HG03575 (cell line): ENCODE measurements around the gene UBE2D2.
"Not testable (repeated sequence)": the region's sequence is repeated elsewhere in the genome, so short reads cannot be mapped to it uniquely, and the experiment has no call there.

ENCODE experiments used
- ATAC-seq: cut with Tn5 transposase; IDR thresholded peaks from one replicate; pipeline ENCODE4 v1.9.1; 2021; ENCODE audit not compliant: unreplicated experiment, insufficient number of reproducible peaks, low FRiP score; ENCODE audit errors: extremely low read depth

UBE2D2 gene

GRCh38 chr5:139575313-139575646 is 14.1 kb downstream of the UBE2D2 start:
- ATAC-seq: no peak

GRCh38 chr5:139575751-139576150 is 14.6 kb downstream of the UBE2D2 start:
- ATAC-seq: no peak

- ATAC-seq: no peak
Measured at GRCh38 chr5:139577689-139578290, 16.7 kb downstream of the UBE2D2 start.

DNA sequence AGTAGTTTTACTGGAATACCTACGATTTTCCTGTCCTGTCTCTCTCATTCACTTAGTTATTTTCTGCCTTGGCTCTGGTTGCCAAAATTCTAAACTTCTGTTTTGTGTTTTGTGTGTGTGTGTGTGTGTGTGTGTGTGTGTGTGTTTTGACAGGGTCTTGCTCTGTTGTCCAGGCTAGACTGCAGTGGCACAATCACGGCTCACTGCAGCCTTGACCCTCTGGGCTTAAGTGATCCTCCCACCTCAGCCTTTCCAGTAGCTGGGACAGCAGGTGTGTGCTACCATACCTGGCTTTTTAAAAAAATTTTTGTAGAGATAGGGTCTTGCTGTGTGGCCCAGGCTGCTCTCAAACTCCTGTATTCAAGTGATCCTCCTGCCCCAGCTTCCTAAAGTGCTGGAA is 17.2 kb downstream of the UBE2D2 start:
- ATAC-seq: no peak

DNA sequence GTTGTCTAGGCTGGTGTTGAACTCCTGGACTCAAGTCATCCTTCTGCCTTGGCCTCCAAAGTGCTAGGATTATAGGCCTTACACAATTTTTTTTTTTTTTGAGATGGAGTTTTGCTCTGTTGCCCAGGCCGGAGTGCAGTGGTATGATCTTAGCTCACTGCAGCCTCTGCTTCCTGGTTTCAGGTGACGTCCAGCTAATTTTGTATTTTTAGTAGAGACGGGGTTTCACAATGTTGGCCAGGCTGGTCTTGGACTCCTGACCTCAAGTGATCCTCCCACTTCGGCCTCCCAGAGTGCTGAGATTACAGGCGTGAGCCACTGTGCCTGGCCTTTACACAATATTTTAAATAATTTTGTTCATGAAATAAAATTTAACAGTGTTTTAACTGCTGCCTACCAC is 21.0 kb downstream of the UBE2D2 start:
- not testable (repeated sequence) for ATAC-seq

GRCh38 chr5:139584137-139584536 is 23.0 kb downstream of the UBE2D2 start:
- ATAC-seq: no peak

DNA sequence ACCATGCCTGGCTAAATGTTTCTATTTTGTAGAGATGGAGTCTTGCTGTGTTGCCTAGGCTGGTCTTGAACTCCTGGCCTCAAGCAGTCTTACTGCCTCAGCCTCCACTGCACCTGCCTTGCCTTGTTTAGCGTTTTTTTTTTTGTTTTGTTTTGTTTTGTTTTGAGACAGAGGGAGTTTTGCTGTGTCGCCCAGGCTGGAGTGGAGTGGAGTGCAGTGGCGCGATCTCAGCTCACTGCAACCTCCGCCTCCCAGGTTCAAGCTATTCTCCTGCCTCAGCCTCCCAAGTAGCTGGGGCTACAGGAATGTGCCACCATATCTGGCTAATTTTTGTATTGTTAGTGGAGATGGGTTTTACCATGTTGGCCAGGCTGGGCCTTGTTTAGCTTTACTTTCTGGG is 27.0 kb downstream of the UBE2D2 start:
- not testable (repeated sequence) for ATAC-seq

DNA sequence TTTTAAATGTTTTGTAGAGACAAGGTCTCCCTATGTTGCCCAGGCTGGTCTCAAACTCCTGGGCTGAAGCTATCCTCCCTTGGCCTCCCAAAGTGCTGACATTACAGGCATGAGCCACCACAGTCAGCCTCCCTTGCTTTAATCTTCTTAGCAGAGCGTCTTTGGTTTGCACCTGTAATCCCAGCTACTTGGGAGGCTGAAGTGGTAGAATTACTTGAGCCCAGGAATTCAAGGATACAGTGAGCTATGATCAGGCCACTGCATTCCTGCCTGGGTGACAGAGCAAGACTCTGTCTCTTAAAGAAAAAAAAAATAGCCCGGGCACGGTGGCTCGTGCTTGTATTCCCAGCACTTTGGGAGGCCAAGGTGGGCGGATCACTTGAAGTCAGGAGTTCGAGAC is 27.8 kb downstream of the UBE2D2 start:
- no peak for ATAC-seq

GRCh38 chr5:139592289-139592688 is 31.1 kb downstream of the UBE2D2 start:
- ATAC-seq: no peak

DNA sequence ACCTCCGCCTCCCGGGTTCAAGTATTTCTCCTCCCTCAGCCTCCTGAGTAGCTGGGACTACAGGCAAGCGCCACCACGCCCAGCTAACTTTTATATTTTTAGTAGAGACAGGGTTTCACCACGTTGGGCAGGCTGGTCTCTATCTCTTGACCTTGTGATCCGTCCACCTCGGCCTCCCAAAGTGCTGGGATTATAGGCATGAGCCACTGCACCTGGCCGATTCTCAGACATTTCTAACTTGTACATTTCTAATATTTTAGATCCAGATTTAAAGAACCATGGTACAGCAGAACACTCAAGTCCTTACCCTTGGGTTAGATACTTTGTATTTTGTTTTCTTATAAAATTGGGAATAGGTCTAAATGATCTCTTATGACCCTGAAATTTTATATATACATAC is 31.9 kb downstream of the UBE2D2 start:
- ATAC-seq: not testable (repeated sequence)

- no peak for ATAC-seq
Measured at GRCh38 chr5:139593716-139594319, 32.7 kb downstream of the UBE2D2 start.

- no peak for ATAC-seq
Measured at GRCh38 chr5:139597134-139597533, 36.0 kb downstream of the UBE2D2 start.

DNA sequence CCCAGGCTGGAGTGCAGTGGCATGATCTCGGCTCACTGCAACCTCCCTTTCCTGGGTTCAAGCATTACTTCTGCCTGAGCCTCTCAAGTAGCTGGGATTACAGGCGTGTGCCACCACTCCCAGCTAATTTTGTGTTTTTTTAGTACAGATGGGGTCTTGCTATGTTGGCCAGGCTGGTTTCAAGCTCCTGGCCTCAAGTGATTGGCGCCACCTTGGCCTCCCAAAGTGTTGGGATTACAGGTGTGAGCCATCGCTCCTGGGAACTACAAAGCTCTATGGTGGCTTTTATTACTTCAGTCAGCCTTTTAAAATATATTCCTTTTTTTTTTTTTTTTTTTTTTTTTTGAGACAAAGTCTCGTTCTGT is 37.4 kb downstream of the UBE2D2 start:
- not testable (repeated sequence) for ATAC-seq

- ATAC-seq: no peak
Measured at GRCh38 chr5:139600336-139600949, 39.3 kb downstream of the UBE2D2 start.

DNA sequence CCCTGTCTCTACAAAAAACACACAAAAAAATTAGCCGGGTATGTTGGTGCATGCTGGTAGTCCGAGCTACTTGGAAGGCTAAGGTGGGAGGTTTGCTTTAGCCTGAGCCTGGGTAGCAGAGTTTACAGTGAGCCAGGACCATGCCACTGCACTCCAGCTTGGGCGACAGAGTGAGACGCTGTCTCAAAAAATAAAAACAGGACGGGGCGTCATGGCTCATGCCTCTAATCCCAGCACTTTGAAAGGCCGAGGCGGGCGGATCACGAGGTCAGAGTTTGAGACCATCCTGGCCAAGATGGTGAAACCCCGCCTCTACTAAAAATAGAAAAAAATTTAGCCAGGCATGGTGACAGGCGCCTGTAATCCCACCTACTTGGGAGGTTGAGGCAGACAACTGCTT is 40.3 kb downstream of the UBE2D2 start:
- ATAC-seq: no peak

DNA sequence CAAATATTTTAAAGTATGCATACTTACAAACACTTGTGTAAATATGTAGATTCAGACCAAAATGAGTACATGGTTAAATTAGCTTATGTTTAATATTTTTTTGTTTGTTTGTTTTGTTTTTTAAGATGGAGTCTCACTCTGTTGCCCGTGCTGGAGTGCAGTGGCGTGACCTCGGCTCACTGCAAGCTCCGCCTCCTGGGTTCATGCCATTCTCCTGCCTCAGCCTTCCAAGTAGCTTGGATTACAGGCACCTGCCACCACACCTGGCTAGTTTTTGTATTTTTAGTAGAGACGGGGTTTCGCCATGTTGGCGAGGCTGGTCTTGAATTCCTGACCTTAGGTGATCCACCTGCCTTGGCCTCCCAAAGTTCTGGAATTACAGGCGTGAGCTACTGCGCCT is 40.8 kb downstream of the UBE2D2 start:
- not testable (repeated sequence) for ATAC-seq

DNA sequence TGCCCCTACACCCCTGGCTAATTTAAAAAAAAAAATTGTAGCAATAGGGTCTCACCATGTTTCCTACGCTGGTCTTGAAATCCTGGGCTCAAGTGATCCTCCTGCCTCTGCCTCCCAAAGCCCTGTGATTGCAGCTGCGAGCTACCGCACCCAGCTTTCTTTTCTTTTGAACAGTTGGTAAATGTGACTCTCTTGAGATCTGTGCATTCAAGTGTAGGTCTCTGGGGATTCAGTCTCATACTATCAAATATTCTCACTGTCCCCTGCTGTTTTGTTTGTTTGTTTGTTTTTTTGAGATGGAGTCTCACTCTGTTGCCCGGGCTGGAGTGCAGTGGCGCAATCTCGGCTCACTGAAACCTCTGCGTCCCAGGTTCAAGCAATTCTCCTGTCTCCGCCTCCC is 44.7 kb downstream of the UBE2D2 start:
- no peak for ATAC-seq

DNA sequence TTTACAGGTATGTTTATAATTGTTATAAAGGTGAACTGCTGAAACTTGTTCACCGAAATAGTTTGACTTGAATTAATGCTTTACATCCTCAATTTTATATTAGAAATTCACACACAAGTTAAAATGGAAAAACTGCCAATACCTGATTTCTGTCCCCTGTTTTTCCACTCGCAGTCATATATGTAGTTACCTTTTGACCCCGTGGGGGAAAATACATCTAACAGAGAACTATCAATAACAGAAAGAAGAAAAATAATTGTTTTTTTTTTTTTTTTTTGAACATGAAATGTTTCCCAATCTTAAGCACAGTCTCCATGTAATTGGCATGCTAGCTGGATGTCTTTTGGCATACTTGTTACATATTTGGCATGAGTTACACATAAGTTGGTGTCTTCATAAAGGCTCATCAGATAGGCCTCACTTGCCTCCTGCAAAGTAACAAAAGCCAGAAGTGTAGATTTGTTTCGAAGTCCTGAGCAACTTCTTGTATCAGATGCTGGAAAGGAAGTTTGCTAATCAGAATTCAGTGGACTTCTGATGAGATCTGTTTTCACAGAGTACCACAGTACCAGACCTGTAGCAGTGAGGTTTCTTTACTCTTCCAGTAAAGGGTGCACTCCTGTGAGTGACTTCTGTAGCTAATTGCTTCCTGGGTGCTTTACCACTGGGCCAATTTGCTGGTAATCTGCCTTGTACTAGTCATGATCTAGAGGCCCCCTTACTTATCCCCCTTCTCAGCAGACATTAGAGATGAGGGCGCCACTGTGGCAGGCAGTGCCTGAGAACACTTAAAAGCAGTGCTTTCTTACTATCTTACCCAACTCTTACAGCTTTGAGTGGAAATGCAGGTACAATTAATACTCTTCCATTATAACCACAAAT is 50.8 kb downstream of the UBE2D2 start:
- ATAC-seq: no peak

DNA sequence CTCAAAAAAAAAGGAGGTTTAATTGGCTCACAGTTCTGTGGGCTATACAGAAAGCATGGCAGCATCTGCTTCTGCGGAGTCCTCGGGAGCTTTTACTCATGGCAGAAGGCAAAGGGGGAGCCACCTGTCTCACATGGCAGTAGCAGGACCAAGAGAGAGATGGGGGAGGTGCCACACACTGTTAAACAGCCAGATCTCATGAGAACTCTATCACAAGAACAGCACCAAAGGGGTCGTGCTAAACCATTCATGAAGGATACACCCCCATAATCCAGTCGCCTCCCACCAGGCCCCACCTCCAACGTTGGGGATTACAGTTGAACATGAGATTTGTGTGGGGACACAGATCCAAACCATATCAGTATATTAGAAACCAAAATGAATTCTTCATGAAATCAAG is 58.7 kb downstream of the UBE2D2 start:
- no peak for ATAC-seq

- not testable (repeated sequence) for ATAC-seq
Measured at GRCh38 chr5:139625398-139625797, 64.3 kb downstream of the UBE2D2 start.
